ENCODE data around the gene FAAP20.

Gene FAAP20

GRCh38 chr1:2157856-2158255 is 36.7 kb downstream of the FAAP20 start:
- Histone ChIP-seq H3K9me3 (0 out of 2 replicates have a peak, but pooled peaks cover 3% of the 10 kb centered on the region), H3K4me1 (no peaks in the 10 kb centered on the region), H3K27me3 (no peaks in the 10 kb centered on the region), H3K36me3 (no peaks in the 10 kb centered on the region), H3K4me3 (ENCODE audit: low read depth, low read length) (no peak overlapping the region)
- no peak for DNase-seq
- TF ChIP-seq CTCF (IDR thresholded peaks at IDR 0.05; ENCODE audit: low read depth, low read length): no peak

GRCh38 chr1:2156866-2157265 is 37.7 kb downstream of the FAAP20 start:
- Histone ChIP-seq H3K9me3 (0 out of 2 replicates have a peak, but pooled peaks cover 3% of the 10 kb centered on the region), H3K36me3 (no peaks in the 10 kb centered on the region), H3K27me3 (no peaks in the 10 kb centered on the region), H3K4me3 (ENCODE audit: low read depth, low read length) (no peak overlapping the region), H3K4me1 (no peaks in the 10 kb centered on the region)
- no peak for TF ChIP-seq CTCF (IDR thresholded peaks at IDR 0.05; ENCODE audit: low read depth, low read length)
- DNase-seq: no peak

GRCh38 chr1:2155788-2156187 is 38.8 kb downstream of the FAAP20 start:
- Histone ChIP-seq H3K9me3 (0 out of 2 replicates have a peak, but pooled peaks cover 3% of the 10 kb centered on the region), H3K4me3 (ENCODE audit: low read depth, low read length) (no peak overlapping the region), H3K4me1 (no peaks in the 10 kb centered on the region), H3K36me3 (no peaks in the 10 kb centered on the region), H3K27me3 (no peaks in the 10 kb centered on the region)
- DNase-seq: no peak
- no peak for TF ChIP-seq CTCF (IDR thresholded peaks at IDR 0.05; ENCODE audit: low read depth, low read length)

GRCh38 chr1:2155147-2155598 is 39.4 kb downstream of the FAAP20 start:
- Histone ChIP-seq H3K4me3 (ENCODE audit: low read depth, low read length) (no peak overlapping the region), H3K36me3 (no peaks in the 10 kb centered on the region), H3K9me3 (0 out of 2 replicates have a peak, but pooled peaks cover 3% of the 10 kb centered on the region), H3K4me1 (no peaks in the 10 kb centered on the region), H3K27me3 (no peaks in the 10 kb centered on the region)
- DNase-seq: no peak
- TF ChIP-seq CTCF (IDR thresholded peaks at IDR 0.05; ENCODE audit: low read depth, low read length): no peak

- H3K36me3 ChIP-seq: no peaks in the 10 kb centered on the region
Measured at GRCh38 chr1:2154022-2154421, 40.5 kb downstream of the FAAP20 start.

More at GRCh38 chr1:2154022-2154421, 40.5 kb downstream of the FAAP20 start:
- no peaks in the 10 kb centered on the region for H3K27me3 ChIP-seq
- no peak overlapping the region for H3K4me3 ChIP-seq (ENCODE audit: low read depth, low read length)
- 0 out of 2 replicates have a peak, but pooled peaks cover 3% of the 10 kb centered on the region for H3K9me3 ChIP-seq
- no peaks in the 10 kb centered on the region for H3K4me1 ChIP-seq
- no peak for TF ChIP-seq CTCF (IDR thresholded peaks at IDR 0.05; ENCODE audit: low read depth, low read length)
- DNase-seq: no peak
